ENCODE measurements around the gene RIMBP2. TPM values are rescaled to one million over a fixed set of nuclear protein-coding genes. Genes with fewer than 3 reads are reported as not detected.

RIMBP2 gene
- total RNA-seq, 5 donors from 2014 or later (not counting 1 experiment from before 2014, with no cell fraction given) = 0.10 to 0.38 TPM; not detected in 3

DNA sequence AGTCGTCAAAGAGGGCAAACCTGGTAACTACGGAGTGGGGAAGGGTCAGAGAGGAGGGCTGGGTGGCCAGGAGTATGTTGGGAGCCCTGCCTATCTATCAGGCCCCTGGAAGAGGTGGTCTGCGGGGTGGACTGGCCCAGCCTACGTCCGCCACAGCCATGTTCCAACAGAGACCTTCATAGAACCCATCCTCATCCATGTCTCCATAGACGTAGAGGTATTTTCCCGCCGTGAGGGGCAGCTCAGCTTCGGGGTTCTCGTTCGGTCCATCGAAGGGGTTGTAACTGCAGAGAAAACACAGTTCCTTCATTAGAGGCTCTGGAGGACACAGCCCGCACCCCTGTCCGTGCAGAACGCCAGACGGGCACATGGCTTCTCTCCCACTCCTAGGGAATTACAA is 271.1 kb downstream of the RIMBP2 start:
- H3K27me3 Mint-ChIP-seq = no peaks in the 10 kb centered on the region
- Histone ChIP-seq H3K27me3 (replicated peaks in 1 of 2; ENCODE audit: control insufficient read depth in 2 of 2, extremely low read depth in 1 of 2, insufficient read depth in 2 of 2, low read length in 1 of 2) (no peaks in the 10 kb centered on the region), H3K4me1 (ENCODE audit: control insufficient read depth in 1 of 2, extremely low read depth in 1 of 2, insufficient read depth in 2 of 2, low read length in 2 of 2) (no peaks in the 10 kb centered on the region), H3K27ac (ENCODE audit: low read length) (no peak overlapping the region), H3K9me3 (no peaks in the 10 kb centered on the region), H3K36me3 (ENCODE audit: control insufficient read depth in 2 of 2, extremely low read depth in 1 of 2, insufficient read depth in 1 of 2, low read length in 1 of 2) (no peaks in the 10 kb centered on the region), H3K4me3 (ENCODE audit: control insufficient read depth in 1 of 2, extremely low read depth in 1 of 2, low read length in 1 of 2) (no peak overlapping the region)
- no peak overlapping the region for H3K27ac Mint-ChIP-seq
- ChIA-PET CTCF (no interaction called here), POLR2A (no interaction called here)
- no peak for DNase-seq
- WGBS (ENCODE audit: insufficient coverage) = 93% methylated on average over 10 of the region's 16 CpGs
- peaks cover 0 to 5% (median 0%) of the 10 kb centered on the region in 3 donors for H3K9me3 Mint-ChIP-seq
- H3K4me1 Mint-ChIP-seq = no peaks in the 10 kb centered on the region
- no peaks in the 10 kb centered on the region for H3K36me3 Mint-ChIP-seq
- ATAC-seq (replicated peaks in 1 of 4) = no peak
- H3K4me3 Mint-ChIP-seq = no peak overlapping the region

DNA sequence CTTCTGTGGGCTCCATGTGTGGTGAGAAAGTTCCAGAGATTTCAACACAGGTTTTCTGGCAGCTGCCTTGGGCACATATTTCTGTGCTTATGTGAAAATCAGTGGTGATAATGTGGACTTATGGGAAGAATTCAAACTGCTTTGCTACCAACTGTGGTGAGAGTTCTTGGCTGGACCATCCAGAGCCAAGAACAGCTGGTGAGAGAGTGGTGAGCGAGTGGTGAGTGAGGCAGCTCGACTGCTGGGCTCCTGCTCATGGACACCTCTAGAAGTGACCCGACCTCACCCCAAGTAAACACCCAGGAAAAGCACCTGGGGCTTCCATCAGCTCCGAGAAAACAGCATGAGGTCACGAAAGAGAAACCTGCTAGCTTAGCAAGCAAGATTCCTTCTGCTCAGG is 272.0 kb downstream of the RIMBP2 start:
- Mint-ChIP-seq H3K4me1 (no peaks in the 10 kb centered on the region), H3K27ac (no peak overlapping the region), H3K27me3 (no peaks in the 10 kb centered on the region), H3K9me3 (peaks cover 0 to 5% (median 5%) of the 10 kb centered on the region in 3 donors), H3K36me3 (no peaks in the 10 kb centered on the region), H3K4me3 (no peak overlapping the region)
- no peaks in the 10 kb centered on the region for H3K27me3 ChIP-seq (replicated peaks in 1 of 2; ENCODE audit: control insufficient read depth in 2 of 2, extremely low read depth in 1 of 2, insufficient read depth in 2 of 2, low read length in 1 of 2)
- no peak for DNase-seq
- no CpG with 5 or more reads among the region's 5 CpGs for WGBS (ENCODE audit: insufficient coverage)
- no peak overlapping the region for H3K4me3 ChIP-seq (ENCODE audit: control insufficient read depth in 1 of 2, extremely low read depth in 1 of 2, low read length in 1 of 2)
- no peaks in the 10 kb centered on the region for H3K4me1 ChIP-seq (ENCODE audit: control insufficient read depth in 1 of 2, extremely low read depth in 1 of 2, insufficient read depth in 2 of 2, low read length in 2 of 2)
- no peak overlapping the region for H3K27ac ChIP-seq (ENCODE audit: low read length)
- ChIA-PET POLR2A (no interaction called here), CTCF (no interaction called here)
- no peaks in the 10 kb centered on the region for H3K36me3 ChIP-seq (ENCODE audit: control insufficient read depth in 2 of 2, extremely low read depth in 1 of 2, insufficient read depth in 1 of 2, low read length in 1 of 2)
- H3K9me3 ChIP-seq = no peaks in the 10 kb centered on the region
- no peak for ATAC-seq (replicated peaks in 1 of 4)

DNA sequence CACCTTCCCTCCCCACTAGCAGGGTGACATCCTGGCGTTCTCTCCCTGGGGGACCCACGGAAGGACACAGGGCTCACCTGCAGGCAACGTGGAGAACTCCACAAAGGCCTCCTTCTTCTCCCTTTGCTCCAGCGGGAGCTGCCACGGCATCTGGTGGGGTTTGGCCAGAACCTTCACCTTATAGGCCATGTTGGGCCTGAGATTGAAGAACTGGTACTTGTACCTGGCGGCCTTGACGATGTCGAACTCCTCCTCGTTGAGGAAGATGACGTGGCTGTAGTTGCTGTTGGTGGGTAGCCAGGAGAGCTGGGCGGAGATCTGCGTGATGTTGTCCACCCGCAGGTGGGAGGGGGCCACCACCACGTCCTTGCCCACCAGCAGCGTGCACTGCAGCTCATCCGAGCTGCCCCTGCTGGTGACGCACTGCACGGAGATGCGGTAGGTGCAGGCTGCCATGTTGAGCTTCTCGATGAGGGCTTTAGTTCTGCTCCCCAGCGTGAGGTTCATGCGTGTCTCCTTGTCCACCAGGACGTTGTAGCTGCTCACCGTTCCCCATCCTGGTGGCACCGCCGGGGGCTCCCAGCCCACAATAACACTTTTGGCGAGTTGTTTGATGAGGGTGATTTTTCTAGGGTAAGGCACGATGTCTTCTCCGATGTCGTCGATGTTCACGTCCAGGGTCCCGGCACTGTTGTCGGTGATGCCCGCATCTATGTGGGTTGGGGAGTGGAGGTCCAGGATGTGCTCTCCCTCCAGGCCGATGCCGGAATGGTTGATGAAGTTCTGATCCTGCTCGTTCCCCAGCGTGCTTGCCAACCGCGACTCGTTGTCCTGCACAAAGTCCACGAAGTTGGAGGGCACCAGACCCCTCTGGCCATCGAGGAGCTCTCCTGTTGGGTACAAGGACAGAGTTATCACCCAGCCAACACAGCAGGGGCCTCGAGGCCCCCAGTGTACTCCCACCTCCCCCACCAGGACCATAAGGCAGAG is 274.0 kb downstream of the RIMBP2 start:
- ATAC-seq (replicated peaks in 1 of 4) (no peak), DNase-seq (no peak)
- Mint-ChIP-seq H3K27me3 (no peaks in the 10 kb centered on the region), H3K9me3 (peaks cover 0 to 7% (median 5%) of the 10 kb centered on the region in 3 donors), H3K27ac (no peak overlapping the region), H3K36me3 (no peaks in the 10 kb centered on the region), H3K4me3 (no peak overlapping the region), H3K4me1 (no peaks in the 10 kb centered on the region)
- WGBS (ENCODE audit: insufficient coverage) = 94% methylated on average over 30 of the region's 45 CpGs
- ChIA-PET POLR2A (no interaction called here), CTCF (no interaction called here)
- Histone ChIP-seq H3K27ac (ENCODE audit: low read length) (no peak overlapping the region), H3K4me3 (ENCODE audit: control insufficient read depth in 1 of 2, extremely low read depth in 1 of 2, low read length in 1 of 2) (no peak overlapping the region), H3K9me3 (no peaks in the 10 kb centered on the region), H3K4me1 (ENCODE audit: control insufficient read depth in 1 of 2, extremely low read depth in 1 of 2, insufficient read depth in 2 of 2, low read length in 2 of 2) (no peaks in the 10 kb centered on the region), H3K27me3 (replicated peaks in 1 of 2; ENCODE audit: control insufficient read depth in 2 of 2, extremely low read depth in 1 of 2, insufficient read depth in 2 of 2, low read length in 1 of 2) (no peaks in the 10 kb centered on the region), H3K36me3 (ENCODE audit: control insufficient read depth in 2 of 2, extremely low read depth in 1 of 2, insufficient read depth in 1 of 2, low read length in 1 of 2) (no peaks in the 10 kb centered on the region)

DNA sequence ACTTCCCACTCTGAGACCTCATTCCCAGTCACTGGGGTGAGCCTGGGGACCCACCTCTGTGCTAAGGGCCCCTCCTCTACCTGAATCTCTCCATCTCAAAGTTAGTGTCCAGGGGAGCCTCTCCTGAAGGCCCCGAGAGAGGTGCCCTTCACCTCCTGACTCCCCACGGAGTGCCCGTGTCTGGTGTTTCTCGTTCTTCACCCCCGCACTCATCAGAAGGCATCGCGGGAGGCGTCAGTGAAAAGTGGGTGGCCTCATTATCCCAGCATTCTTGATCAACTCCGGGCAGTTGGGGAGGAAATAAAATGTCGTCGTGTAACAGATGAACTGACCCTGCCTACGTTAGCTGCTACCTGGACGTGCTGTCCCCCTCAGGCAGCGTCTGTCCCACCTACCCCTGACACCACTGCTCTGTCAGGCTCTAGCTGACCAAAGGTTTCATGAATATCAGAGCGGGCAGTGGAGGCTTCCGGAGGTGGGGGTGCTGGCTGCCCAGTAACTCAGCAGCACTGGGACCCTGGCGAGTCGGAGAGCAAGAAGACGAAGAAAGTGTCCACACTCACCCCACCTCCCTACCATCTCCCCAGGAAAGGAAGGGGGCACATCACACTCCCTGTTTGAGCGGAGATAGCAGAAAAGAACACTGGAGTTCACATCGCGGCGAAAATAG is 275.6 kb downstream of the RIMBP2 start:
- DNase-seq (no peak), ATAC-seq (replicated peaks in 1 of 4) (no peak)
- H3K36me3 ChIP-seq (ENCODE audit: control insufficient read depth in 2 of 2, extremely low read depth in 1 of 2, insufficient read depth in 1 of 2, low read length in 1 of 2) = no peaks in the 10 kb centered on the region
- H3K27ac ChIP-seq (ENCODE audit: low read length) = no peak overlapping the region
- H3K4me3 Mint-ChIP-seq = no peak overlapping the region
- no peaks in the 10 kb centered on the region for H3K27me3 ChIP-seq (replicated peaks in 1 of 2; ENCODE audit: control insufficient read depth in 2 of 2, extremely low read depth in 1 of 2, insufficient read depth in 2 of 2, low read length in 1 of 2)
- H3K36me3 Mint-ChIP-seq = no peaks in the 10 kb centered on the region
- H3K9me3 Mint-ChIP-seq = peaks cover 0 to 7% (median 5%) of the 10 kb centered on the region in 3 donors
- no peak overlapping the region for H3K4me3 ChIP-seq (ENCODE audit: control insufficient read depth in 1 of 2, extremely low read depth in 1 of 2, low read length in 1 of 2)
- WGBS (ENCODE audit: insufficient coverage) = 93% methylated on average over 10 of the region's 23 CpGs
- no peaks in the 10 kb centered on the region for H3K9me3 ChIP-seq
- H3K27me3 Mint-ChIP-seq = no peaks in the 10 kb centered on the region
- H3K4me1 ChIP-seq (ENCODE audit: control insufficient read depth in 1 of 2, extremely low read depth in 1 of 2, insufficient read depth in 2 of 2, low read length in 2 of 2) = no peaks in the 10 kb centered on the region
- ChIA-PET POLR2A (no interaction called here), CTCF (no interaction called here)
- no peaks in the 10 kb centered on the region for H3K4me1 Mint-ChIP-seq
- H3K27ac Mint-ChIP-seq = no peak overlapping the region

DNA sequence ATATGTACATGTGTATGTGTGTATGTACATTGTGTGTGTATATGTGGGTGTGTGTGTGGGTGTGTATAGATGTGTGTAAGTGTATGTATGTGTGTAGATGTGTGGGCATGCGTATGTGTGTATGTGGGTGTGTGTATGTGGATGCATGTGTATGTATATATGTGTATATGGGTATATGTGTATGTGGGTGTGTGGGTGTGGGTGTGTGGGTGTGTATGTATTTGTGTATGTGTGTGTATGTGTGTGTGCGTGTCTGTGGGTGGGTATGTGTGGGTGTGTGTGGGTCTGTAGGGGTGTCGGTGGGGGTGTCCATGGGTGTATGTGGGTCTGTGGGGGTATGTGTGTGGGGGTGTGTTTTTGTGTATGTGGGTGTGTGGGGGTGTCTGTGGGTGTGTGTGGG is 276.8 kb downstream of the RIMBP2 start:
- no peaks in the 10 kb centered on the region for H3K9me3 ChIP-seq
- Mint-ChIP-seq H3K4me1 (no peaks in the 10 kb centered on the region), H3K27me3 (no peaks in the 10 kb centered on the region), H3K27ac (no peak overlapping the region), H3K36me3 (no peaks in the 10 kb centered on the region), H3K9me3 (peaks cover 0 to 7% (median 5%) of the 10 kb centered on the region in 3 donors), H3K4me3 (no peak overlapping the region)
- ChIA-PET POLR2A (no interaction called here), CTCF (no interaction called here)
- H3K27me3 ChIP-seq (replicated peaks in 1 of 2; ENCODE audit: control insufficient read depth in 2 of 2, extremely low read depth in 1 of 2, insufficient read depth in 2 of 2, low read length in 1 of 2) = no peaks in the 10 kb centered on the region
- no peaks in the 10 kb centered on the region for H3K4me1 ChIP-seq (ENCODE audit: control insufficient read depth in 1 of 2, extremely low read depth in 1 of 2, insufficient read depth in 2 of 2, low read length in 2 of 2)
- no peak for DNase-seq
- no peak overlapping the region for H3K27ac ChIP-seq (ENCODE audit: low read length)
- no peaks in the 10 kb centered on the region for H3K36me3 ChIP-seq (ENCODE audit: control insufficient read depth in 2 of 2, extremely low read depth in 1 of 2, insufficient read depth in 1 of 2, low read length in 1 of 2)
- H3K4me3 ChIP-seq (ENCODE audit: control insufficient read depth in 1 of 2, extremely low read depth in 1 of 2, low read length in 1 of 2) = no peak overlapping the region
- ATAC-seq (replicated peaks in 1 of 4) = no peak
- WGBS (ENCODE audit: insufficient coverage) = 100% methylated on average over 3 of the region's 3 CpGs

DNA sequence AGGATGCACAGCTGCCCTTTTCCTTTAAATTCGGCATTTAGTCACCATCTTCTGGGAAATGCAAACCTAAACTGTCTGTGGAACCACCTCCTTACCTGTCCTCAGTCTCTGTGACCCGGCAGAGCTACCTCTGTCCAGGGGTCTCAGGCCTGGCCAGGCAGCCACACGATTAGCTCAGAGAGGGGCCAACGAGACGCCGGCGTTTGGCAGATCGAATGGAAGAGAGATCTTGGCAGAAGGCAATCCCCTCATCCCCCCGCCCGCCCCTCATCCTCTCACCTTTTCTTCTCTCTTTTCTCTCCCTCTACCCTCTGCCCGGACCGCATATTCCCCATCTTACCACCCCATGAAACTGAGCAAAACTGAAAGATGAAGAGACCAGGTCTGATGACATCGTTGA is 277.4 kb downstream of the RIMBP2 start:
- Histone ChIP-seq H3K4me3 (ENCODE audit: control insufficient read depth in 1 of 2, extremely low read depth in 1 of 2, low read length in 1 of 2) (no peak overlapping the region), H3K4me1 (ENCODE audit: control insufficient read depth in 1 of 2, extremely low read depth in 1 of 2, insufficient read depth in 2 of 2, low read length in 2 of 2) (no peaks in the 10 kb centered on the region), H3K27me3 (replicated peaks in 1 of 2; ENCODE audit: control insufficient read depth in 2 of 2, extremely low read depth in 1 of 2, insufficient read depth in 2 of 2, low read length in 1 of 2) (no peaks in the 10 kb centered on the region), H3K27ac (ENCODE audit: low read length) (no peak overlapping the region), H3K36me3 (ENCODE audit: control insufficient read depth in 2 of 2, extremely low read depth in 1 of 2, insufficient read depth in 1 of 2, low read length in 1 of 2) (no peaks in the 10 kb centered on the region), H3K9me3 (no peaks in the 10 kb centered on the region)
- WGBS (ENCODE audit: insufficient coverage) = 83% methylated on average over 7 of the region's 13 CpGs
- no peaks in the 10 kb centered on the region for H3K27me3 Mint-ChIP-seq
- peaks cover 0 to 7% (median 5%) of the 10 kb centered on the region in 3 donors for H3K9me3 Mint-ChIP-seq
- H3K36me3 Mint-ChIP-seq = no peaks in the 10 kb centered on the region
- ATAC-seq (replicated peaks in 1 of 4) (no peak), DNase-seq (no peak)
- no peak overlapping the region for H3K27ac Mint-ChIP-seq
- ChIA-PET CTCF (no interaction called here), POLR2A (no interaction called here)
- H3K4me1 Mint-ChIP-seq = no peaks in the 10 kb centered on the region
- H3K4me3 Mint-ChIP-seq = no peak overlapping the region

All from T-cell (primary cell).